ENCODE results near the gene DPP7.

The DPP7 gene

GRCh38 chr9:137115394-137116026 is 977 bp upstream of the DPP7 start:
- TF ChIP-seq CTCF (IDR thresholded peaks at IDR 0.05; ENCODE audit: low read depth, low read length) = no peak
- no peak overlapping the region for H3K4me3 ChIP-seq (ENCODE audit: low read depth, low read length)

GRCh38 chr9:137114220-137114612 is 317 bp downstream of the DPP7 start:
- no peak for TF ChIP-seq CTCF (IDR thresholded peaks at IDR 0.05; ENCODE audit: low read depth, low read length)
- H3K4me3 ChIP-seq (ENCODE audit: low read depth, low read length) = peak overlapping the region; percentile 62

GRCh38 chr9:137113385-137114159 is 961 bp downstream of the DPP7 start:
- H3K4me3 ChIP-seq (ENCODE audit: low read depth, low read length) = no peak overlapping the region; the same call in 1 of the 2 replicates
- no peak for TF ChIP-seq CTCF (IDR thresholded peaks at IDR 0.05; ENCODE audit: low read depth, low read length)

GRCh38 chr9:137112564-137113384 is 1.8 kb downstream of the DPP7 start:
- no peak for TF ChIP-seq CTCF (IDR thresholded peaks at IDR 0.05; ENCODE audit: low read depth, low read length)
- no peak overlapping the region for H3K4me3 ChIP-seq (ENCODE audit: low read depth, low read length)

GRCh38 chr9:137111788-137112563 is 2.6 kb downstream of the DPP7 start:
- TF ChIP-seq CTCF (IDR thresholded peaks at IDR 0.05; ENCODE audit: low read depth, low read length) = no peak
- H3K4me3 ChIP-seq (ENCODE audit: low read depth, low read length) = no peak overlapping the region

- no peak overlapping the region for H3K4me3 ChIP-seq (ENCODE audit: low read depth, low read length)
- TF ChIP-seq CTCF (IDR thresholded peaks at IDR 0.05; ENCODE audit: low read depth, low read length) = no peak
These were observed 3.4 kb downstream of the DPP7 start for GRCh38 chr9:137110911-137111787.

Data from WI38 (cell line).